GM19397 (cell line): Measurements from ENCODE around the gene BBS7.

Source experiments
- ATAC-seq: cut with Tn5 transposase; IDR thresholded peaks from one replicate; pipeline ENCODE4 v1.9.1; 2021; ENCODE audit warnings: mild to moderate bottlenecking, moderate library complexity; ENCODE audit not compliant: unreplicated experiment

The BBS7 gene

DNA sequence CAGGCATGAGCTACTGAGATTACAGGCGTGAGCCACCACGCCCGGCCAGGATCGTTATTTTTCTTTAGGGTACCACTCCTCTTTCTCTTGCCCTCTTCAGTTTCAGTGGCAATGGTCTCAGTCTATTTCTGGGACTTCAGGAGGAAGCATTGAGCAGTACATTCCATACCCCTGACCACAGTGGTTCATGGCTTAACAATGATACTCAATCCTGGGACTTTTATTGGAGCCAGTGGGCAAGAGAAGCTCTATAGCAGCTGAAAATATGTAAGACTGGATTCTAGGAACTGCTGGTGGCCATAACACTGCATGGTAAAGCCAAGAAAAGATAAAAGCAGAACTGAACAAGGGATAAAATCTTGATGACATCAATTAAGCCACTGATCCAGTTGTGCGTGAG is 40.8 kb downstream of the BBS7 start:
- ATAC-seq, result no peak

DNA sequence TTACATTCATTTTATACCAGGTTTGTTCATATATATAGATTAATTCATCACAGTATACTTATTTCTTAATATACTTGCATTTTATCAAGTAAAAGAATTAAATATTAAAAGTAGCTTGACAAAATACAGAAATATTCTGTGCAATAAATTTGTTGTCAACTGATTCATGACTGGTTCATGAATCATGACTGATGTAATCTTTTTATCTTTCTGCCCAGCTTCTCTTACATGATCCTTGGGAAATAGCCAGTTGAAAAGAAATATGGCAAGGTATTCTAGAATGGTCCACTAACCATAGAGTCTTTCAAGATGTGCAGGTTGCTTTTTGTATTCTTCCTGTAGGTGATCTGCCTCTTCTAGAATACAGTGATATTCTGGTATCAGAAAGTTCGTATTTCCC is 42.4 kb downstream of the BBS7 start:
- no peak for ATAC-seq

DNA sequence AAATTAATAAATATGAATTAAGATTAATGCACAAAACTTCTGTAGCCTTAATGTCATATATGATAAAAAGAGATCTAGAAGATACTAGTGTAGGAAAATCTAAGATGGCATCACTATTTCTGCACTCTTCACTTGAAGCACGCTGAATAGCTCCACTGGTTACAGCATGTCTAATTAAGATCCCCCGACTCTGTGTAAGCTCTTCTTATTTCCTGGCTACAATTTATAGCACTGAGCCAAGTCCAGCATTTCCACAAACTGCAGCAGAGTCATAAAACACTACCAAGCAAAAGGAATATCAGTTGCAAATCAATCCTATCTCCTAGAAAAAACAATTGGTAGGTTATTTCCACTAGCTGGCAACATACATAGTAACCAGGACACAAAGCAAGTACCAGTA is 45.3 kb downstream of the BBS7 start:
- ATAC-seq, result no peak

DNA sequence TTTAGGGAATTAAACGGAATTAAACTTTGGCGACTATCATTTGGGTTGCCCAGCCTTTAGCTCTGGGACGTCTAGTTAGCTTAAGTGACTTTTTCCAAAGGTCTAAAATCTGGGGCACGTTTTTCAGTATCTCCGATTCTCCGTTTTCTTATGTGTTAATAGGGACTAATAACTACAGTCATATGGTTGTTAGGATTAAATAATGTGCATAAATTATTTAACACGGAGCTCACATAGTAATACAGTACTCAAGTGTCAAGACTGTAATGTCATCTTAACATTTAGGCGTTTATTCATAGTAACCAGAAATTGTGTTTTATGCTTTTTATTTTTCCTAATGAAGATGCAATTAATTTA is 46.1 kb downstream of the BBS7 start:
- ATAC-seq, result no peak

DNA sequence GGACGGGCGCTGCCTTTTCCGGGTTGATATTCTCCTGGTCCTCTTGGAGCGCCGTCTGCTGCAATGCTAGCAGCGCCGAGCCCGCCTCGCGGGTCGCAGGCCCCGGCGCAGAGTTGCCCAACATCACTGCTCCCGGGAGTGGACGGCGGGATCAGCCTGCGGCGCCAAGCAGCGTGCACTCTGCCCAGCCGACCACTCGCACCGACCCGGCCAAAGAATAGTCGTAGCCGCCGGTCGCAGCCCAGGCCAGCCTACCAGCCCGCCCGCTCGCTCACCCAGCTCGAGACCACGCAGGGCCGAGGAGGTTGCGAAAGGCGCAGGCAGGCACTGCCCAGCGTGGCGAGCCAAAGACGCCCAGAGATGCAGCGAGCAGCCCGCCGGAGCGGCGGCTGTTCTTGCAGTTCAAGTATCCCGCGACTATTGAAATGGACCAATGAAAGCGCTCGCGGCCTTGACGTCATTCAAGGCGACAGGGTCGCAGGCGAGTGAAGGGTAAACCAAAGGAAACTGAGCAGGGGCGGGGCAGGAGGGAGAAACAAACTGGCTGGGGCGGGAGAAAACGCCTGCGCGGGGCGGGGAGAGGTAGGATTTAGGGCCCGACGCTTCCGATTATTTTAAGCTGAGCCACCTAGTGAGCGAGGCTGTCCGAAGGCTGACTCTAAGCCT is 46.6 kb downstream of the BBS7 start, which contains the start of gene CCNA2:
Gene CCNA2 (minus strand): TSS at position 379 of the 666 bp plus-strand sequence. CDS start 255 bp downstream, at position 124.
- ATAC-seq, result peak; percentile 91

DNA sequence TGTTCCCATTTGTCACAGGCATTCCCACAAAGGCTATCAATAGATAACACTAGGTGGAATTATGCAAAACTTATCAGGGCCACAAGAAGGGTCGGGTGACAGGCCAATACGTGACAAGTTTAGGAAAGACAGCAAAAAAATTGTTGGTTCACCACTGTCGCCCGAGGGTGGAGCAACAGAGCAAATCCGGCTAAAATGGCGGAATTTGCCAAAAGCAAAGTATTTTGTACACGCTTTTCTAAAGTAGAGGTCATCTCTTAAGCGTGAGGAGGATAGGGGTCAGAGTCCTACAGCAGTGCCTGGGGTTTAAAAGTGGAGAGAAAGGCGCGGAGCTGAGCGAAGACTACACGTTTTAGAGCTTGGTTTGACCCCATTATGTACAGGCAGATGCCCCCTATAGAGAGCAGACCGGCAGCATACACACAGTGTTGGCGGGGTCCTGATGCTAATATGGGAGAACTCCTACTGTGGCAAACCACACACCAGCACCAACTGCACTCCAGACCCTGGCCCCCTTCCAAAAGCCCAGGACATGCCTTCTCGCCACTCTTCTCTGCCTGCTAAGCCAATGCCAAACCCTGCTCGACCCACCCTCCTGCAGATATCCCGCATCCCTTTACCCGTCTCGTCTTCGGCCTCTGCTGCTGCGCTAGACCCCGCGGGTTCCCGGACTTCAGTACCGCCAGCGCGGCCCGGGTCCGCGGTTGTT is 47.3 kb downstream of the BBS7 start:
- peak; percentile 33 for ATAC-seq

DNA sequence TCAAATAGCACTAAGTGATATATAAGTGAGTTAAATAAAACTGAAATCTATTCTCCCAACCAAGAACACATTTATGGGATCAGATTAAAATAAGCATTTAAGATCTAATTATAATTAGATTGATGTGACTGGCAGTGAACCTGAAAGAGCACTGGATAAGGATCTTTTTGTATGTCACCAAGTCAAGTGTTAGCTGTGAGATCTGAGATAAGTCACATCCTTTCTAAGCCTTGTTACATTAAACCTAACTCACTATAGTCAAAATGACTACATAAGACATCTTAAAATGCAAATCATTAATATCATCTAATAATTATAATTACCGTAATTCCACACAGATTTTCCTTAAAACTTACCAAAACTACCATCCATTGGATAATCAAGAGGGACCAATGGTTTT is 48.2 kb downstream of the BBS7 start:
- ATAC-seq, result no peak

DNA sequence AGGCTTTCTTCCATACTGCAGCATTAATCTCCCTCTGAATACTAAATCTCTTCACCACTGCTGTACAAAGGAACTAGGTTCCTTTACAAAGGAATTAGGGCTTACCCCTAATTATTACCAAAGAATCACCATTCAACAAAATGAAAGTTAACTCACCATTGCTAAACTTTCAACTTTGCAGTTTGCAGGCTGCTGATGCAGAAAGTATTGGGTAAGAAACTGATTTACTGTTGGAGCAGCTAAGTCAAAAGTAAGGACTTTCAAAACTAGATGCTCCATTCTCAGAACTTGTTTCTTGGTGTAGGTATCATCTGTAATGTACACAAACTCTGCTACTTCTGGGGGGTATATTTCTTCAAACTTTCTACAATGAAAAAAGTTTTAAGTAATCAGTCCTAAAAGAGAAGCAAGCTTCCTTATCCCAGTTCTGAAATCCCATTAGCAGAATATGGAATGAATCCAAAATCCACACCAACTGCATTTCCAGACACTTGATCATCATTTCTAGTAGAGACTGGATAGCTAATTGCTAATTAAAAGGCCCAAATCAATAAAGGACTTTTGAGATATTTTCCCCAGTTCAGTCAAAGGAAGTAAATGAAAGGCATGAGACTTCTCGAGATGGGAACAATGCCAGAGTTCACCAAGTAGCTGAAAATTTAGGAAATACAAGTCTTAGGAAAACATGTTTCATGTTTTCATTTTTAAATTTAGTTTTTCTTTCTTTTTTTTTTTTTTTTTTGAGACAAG is 50.9 kb downstream of the BBS7 start:
- no peak for ATAC-seq

DNA sequence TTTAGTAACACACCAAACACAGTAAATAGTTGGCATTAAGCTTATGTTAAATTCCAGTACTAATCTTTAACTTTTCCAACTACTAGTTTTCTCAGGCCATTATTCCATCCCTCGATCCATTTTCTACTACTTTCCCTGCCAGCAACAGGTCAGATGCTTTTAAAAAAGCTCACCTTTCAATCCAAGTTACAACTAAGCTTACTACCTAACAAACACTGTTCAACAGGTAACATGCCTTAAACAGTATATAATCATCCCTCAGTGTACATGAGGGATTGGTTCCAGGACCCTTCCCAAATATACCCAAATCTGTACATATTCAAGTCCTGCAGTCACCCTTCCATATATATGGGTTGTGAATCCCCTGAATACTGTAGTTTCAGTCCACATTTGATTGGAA is 52.1 kb downstream of the BBS7 start:
- no peak for ATAC-seq

DNA sequence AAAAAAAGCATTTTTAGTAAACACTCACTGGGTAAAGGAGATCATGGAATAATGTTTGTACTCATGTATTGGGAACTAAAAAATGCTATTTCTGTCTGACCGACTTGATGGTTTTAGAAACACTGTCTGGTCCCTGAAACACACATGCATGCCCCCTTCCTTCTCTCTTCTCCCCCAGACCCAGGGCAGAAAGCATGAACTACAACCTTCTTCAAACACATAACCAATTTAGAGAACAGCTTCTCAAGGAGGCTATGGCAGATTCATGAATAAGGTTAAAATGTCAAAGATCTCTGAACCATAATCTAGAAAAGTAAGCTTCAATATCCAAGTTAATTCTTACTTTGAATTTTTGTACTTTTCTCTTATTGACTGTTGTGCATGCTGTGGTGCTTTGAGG is 52.6 kb downstream of the BBS7 start:
- ATAC-seq, result no peak

DNA sequence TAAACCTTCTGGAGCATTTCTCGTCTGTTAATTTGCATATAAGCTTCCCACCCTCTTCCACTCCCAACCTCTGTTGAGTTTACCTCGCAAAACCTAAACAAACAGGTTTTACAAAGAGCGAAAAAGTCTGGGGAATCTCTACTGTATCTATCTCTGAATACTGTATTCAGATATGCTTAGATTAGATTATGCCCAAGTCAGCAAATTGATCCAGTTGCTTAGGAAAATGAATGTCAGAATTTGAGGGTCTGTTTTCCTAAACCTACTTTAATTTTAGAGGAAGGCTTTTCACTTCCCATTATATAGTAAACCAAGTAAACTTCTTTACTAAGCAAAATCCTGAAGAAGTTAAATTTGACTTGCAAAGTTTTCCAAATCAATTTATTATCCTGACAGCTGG is 53.3 kb downstream of the BBS7 start:
- ATAC-seq, result no peak

DNA sequence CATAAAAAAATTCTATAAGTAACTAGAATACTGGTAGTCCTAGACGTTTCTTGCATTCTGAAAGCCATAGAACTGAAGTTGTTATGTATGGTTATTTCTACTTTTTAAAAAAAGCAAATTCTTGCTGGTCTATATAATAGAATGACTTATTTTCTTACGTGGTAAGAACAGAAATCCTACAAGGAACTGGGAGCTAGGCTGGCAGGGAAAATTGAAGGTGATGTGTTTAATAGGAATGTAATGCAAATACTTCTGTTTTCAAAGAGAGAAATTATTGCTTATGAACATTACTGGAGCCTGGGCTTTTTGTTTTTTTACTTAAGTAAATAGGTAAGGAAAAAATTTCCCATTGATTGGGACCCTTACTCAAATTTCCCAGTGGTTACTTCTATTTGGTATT is 55.5 kb downstream of the BBS7 start:
- no peak for ATAC-seq

DNA sequence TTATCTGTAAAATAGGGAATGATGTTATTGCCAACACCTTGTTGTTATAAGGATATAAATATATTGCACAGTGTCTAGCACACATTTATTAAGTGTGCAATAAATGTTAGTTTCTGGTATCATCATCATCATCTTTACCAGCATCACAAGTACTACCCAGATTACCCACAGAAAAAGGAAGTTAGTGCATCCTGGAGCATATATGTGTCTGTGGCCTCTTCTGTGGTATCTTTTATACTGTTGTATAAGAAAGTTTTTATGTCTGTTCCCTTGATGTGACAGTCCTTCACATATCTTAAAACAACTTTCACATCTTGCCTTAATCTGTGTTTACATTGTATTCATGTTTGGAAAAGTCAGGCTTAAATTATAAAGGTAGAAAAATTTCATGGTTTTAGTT is 59.2 kb downstream of the BBS7 start:
- no peak for ATAC-seq

DNA sequence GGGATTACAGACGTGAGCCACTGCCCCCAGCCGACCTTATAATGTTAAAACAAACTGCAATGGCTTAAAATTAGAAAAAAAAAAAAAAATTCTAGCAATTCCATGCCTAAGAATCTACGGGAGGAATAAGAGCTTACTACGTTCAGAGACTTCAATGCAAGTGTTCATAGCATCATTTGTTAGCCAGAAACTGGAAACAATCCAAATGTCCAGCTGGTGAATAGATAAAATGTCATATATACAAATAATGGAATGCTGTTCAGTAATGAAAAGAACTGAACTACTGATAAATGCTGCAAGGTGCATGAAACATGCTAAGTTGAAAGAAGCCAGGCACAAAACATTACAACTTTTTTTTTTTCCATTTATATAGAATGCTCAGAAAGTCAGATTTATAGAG is 63.9 kb downstream of the BBS7 start:
- ATAC-seq, result no peak

DNA sequence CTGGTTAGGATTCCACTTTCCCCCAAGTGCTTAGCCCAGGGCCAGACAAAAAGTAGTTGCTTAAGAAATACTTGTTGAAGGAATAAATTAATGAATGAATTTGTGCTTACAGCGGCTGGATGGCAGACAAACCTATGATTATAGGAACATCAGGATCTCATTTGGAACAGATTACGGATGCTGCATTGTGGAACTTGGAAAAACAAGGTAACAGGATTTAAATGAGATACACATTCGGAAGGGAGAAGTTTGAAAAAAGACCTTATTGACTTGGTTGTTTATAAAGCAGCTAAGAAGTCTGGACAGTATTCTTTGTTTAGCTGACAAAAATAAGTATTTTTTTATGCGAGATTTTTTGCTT is 68.6 kb downstream of the BBS7 start:
- ATAC-seq, result no peak

DNA sequence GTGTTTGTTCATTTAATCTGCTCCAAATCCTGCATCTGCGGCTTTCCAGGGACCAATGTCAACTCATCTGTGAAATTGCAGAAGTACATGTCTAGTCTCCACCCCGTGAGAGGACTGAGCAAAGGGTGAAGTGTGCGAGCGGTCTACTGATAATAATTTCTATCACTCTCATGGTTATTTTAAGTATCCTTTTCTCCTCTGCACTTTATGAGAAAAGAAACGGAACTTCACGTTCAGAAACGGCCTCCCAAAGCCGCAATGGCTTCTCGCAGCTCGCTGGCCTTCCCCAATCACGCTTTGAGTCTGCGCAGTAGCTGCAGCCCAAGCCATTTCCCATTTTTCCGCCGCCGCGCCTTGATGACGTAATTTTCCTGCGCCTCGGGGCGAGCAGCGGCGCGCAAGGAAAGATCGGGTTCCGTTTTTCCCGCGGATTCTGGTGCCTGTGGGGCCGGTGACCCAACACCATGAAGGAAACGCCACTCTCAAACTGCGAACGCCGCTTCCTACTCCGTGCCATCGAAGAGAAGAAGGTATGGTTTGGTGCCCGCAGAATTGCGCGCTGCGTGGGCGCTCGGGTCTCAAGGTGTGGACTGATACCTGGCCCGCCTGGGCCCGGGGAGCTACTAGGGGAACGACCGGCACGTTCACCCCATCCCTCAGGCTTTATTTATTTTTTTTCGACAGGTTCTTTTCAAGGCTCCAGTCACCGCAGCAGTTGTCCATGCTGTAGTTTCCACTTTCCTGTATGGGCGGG is 69.1 kb downstream of the BBS7 start, which contains the start of gene EXOSC9:
Gene EXOSC9 (plus strand): TSS at position 363 of the 754 bp plus-strand sequence. CDS start 102 bp downstream, at position 465.
- peak; percentile 83 for ATAC-seq

DNA sequence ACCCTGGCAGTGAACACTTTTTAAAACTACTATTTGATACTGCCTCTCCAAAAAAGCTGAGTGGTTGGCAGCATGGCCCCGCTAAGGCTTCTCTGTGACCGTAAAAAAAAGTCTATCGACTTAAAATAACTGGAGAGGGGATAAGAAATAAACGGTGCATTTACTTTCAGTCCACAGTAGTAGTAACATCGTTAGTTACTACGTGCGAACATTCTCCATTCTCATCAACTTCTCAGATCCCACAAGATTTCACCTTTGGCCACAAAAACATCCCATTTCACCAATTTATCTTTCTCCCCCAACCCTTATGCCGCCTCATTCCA is 69.7 kb downstream of the BBS7 start:
- ATAC-seq, result peak; percentile 17

DNA sequence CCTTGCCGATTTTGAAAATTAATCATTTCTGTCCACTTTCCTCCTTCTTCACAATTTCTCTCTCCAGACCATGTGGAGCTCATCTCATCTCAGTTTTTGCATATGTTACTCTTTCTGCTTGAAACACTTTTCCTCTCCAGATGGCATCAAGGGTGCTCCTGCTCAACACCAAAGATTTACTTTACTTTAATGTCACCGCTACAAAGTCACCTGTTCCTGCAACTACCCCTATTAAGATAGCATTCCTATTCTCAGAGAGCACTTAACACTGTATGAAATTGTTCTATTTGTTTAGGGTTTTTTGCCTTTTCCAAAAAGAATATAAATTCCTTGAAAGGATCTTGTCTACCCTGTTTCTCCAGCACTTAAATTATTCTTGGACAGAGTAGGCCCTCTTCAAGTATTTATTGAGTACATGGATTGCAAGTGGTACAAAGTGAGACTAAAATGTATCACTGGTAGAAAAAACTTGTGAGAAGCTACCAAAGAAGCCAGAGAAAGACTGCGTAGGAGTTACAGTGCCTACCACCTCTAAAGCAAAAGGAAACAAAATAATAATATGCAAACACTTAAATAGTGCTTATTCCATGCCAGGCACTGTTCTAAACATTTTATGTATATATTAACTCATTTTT is 70.3 kb downstream of the BBS7 start:
- ATAC-seq, result no peak

DNA sequence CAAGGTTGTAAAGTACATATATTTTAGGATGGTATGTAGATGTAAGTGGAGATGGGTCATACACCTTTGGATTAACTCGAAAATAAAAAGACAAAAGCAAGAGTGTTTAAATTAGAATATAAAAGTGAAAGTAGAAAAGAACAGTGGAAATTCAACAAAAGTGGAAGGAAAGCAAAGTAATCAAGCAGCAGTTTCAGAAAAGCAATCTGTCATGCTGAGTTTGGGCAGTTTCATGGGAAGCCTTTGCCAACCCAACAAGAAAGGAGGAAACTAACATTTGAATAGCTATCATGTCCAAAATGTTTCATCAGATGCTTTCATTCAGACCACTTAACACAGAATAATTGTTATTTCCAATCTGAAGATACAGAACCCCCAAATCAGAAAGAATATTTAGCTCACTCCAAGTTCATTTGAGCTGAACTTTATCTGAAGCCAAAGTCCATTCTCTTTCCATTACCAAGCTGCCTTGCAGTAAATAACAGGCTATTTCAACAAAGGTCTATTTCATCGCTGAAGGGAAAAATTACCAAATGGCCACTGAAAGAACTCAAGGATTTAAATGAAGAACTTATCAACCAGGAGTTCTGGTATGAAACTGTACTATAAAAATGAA is 71.0 kb downstream of the BBS7 start:
- no peak for ATAC-seq

DNA sequence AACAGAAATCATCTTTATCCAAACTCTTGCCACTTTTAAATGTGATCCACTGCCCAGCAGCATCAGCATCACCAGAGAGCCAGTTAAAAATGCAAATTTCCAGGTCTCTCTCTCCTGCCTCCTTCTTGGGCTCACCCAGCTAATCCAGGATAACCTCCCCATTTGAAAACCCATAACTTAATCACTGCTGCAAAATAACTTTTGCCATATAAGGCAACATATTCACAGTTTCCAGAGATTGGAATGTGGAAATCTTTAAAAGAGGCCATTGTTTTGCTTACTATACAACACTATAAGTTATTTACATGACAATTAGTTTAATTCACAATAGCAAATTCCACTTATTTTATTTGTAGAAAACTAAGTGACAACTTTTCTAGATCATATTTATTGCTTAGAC is 74.0 kb downstream of the BBS7 start:
- ATAC-seq, result no peak
